ENCODE data around the gene CACNG5.

The CACNG5 gene, protein sequence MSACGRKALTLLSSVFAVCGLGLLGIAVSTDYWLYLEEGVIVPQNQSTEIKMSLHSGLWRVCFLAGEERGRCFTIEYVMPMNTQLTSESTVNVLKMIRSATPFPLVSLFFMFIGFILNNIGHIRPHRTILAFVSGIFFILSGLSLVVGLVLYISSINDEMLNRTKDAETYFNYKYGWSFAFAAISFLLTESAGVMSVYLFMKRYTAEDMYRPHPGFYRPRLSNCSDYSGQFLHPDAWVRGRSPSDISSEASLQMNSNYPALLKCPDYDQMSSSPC

GRCh38 chr17:66834919-66835454, at the start of gene CACNG5:
Gene CACNG5 (plus strand): TSS chr17:66835117. CDS start chr17:66877333, 42,216 bp downstream.
- no peak for DNase-seq (ENCODE audit: low read depth)

DNA sequence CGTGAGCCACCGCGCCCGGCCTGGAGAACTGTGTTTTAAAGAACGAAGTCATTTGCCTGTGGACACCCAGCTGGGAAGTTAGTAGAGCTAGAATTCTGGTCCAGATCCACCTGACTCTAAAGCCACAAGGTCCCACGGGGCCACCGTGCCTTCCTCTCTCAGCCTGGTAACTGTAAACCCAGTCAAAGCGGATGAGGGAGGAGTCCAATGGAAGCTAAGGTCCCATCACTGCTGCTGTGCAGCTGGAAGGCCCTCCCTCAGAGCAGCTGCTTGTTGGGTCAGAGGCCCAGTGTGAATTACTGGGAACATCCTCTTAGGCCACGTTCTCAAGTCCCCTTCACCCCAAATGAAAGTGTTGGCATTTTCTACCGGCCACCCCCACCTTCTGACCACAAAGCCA, 48.8 kb upstream of the CACNG5 start:
- DNase-seq (ENCODE audit: low read depth) = no peak

- no peak for DNase-seq (ENCODE audit: low read depth)
These were observed 47.0 kb upstream of the CACNG5 start for GRCh38 chr17:66787914-66788313.

DNA sequence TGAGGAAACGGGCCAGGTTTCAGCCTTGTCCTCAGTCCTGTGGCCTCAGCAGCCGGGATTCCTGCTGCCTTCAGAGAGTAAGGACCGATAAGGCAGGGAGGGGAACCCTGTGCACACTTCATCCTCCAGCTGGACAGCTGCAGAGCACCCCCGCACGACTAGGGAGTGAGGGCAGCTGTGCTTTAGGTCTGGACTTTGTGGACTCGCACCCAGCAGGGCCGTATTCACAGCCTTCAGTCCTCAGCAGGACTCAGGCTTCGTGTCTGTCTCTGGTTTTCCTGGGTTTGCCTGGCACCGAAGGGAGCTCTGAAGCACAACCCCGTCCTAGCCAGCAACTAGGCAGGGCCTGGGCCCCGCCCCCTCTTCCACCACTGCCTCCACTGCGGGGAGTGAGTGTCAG, 45.8 kb upstream of the CACNG5 start:
- DNase-seq (ENCODE audit: low read depth) = no peak

- DNase-seq (ENCODE audit: low read depth) = no peak
These were observed 44.9 kb upstream of the CACNG5 start for GRCh38 chr17:66789961-66790437.

GRCh38 chr17:66790501-66791061, 44.3 kb upstream of the CACNG5 start:
- peak; percentile 20 for DNase-seq (ENCODE audit: low read depth)

DNA sequence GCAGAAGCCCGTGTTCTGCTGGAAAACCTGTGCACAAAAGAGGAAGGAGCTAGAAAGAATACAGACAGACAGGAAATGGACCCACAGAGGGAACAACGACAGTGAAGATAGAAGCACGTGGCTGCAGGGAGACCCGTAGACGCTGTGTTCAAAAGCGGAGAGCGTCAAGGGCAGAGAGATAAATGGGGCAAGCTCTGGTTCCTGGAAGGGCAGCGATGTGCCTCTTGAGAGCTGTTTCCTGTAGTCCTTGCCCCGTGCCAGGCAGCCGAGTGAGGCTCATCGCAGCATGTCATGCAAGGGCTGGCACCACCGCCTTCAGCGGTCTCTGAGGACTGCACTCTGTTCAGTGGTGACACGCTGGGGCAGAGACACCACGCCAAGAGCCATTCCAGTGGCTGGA, 43.6 kb upstream of the CACNG5 start:
- DNase-seq (ENCODE audit: low read depth) = no peak

DNA sequence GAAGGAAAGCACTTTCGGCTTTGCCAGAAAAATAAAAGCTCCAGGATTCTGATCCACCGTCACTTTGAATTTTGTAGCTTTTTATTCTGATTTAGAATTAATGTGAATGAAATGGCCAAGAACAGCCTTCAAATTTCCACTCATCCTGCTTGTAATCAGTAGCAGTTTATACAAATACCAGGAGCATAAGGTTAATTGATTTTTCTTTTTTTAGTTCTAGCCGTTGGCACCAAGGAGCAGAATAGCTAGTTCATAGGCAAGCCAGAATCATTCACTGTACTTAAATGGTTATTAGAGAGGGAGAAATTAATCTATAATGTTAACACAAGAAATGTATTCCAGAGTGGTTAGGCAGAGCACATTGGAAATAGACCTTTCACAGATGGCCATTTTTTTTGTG, 41.1 kb upstream of the CACNG5 start:
- DNase-seq (ENCODE audit: low read depth) = no peak

DNA sequence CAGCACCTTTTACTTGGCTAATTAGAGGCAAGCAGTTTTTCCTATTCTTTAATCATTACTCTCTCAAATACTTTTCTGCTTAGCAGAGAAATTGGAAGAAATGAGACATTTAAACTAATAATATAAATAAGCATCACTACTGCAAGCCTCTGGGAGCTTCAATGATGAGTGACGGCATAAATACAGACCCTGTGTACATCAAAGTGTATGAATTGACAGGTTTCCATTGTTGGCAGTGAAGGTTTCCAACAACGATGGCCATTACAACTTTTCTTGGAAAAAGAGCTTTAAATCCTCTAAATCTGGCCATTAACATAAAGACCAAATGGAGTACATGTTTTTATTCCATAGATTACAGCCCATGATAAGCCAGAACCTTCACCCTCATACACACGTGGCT, 39.4 kb upstream of the CACNG5 start:
- no peak for DNase-seq (ENCODE audit: low read depth)

- no peak for DNase-seq (ENCODE audit: low read depth)
These were observed 34.9 kb upstream of the CACNG5 start for GRCh38 chr17:66799849-66800537.

DNA sequence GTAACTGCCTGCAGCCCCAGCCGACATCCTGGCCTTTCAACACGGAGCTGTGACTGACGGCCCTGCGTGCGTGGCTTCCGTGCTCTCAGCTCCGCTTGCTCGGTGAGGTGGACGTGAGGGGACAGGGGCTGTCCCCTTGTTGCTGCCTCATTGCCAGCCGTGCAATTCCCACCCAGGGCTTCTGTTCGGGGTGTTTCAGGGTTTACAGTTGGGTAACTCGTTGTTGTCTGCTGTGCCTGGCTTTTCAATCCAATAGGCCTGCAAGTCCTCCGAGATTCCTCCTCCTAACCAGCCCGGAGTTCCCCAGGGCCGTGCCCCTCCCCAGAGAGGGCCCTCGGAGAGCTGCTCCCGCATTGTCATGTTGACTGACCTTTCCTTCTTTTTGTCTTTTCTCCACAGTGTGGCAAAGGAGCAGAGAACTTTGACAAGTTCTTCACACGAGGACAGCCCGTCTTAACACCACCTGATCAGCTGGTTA, 31.4 kb upstream of the CACNG5 start:
- no peak for DNase-seq (ENCODE audit: low read depth)

DNA sequence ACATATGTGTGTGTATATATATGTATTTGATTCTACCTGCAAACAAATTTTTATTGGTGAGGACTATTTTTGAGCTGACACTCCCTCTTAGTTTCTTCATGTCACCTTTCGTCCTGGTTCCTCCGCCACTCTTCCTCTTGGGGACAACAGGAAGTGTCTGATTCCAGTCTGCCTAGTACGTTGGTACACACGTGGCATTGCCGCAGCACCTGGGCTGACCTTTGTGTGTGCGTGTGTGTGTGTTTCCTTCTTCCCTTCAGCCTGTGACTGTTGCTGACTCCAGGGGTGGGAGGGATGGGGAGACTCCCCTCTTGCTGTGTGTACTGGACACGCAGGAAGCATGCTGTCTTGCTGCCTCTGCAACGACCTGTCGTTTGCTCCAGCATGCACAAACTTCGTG, 29.4 kb upstream of the CACNG5 start:
- no peak for DNase-seq (ENCODE audit: low read depth)

DNA sequence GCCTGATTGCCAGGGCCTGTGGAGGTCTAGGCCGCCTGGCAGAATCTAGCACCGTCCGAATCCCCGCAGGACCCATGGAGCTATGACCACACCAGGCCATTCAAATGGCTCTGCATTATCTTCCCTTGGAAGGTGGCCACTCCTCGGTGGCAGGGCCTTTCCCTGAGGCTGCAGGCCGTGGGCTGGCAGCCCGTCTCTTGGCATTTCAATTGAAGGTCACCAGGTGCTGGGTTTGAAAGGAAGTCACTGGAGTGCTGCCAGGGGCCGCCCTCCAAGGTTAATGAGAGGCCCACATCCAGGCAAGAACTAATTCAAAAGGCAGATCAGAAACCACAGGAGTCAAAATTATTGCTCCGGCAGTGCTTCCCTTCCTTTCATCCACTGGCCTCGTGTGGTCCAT, 27.7 kb upstream of the CACNG5 start:
- DNase-seq (ENCODE audit: low read depth) = no peak

DNA sequence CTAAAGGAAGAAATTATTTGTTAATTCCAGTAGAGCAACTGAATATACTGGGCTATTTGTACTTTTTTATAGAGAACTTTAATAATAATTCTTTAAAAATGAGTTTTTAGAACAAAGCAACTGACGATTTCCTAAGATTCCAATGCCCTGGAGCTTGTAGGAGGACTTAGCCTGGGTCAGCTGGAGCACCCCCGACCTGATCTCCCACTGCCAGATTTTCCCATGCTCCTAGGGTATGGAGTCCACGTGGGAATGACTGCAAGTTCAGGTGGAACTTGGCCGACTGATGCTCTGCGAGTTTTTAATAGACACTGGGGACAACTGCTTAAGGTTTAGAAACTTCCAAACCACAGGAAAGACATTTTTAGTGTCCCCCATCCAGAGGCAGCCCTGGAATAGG, 25.5 kb upstream of the CACNG5 start:
- DNase-seq (ENCODE audit: low read depth) = no peak

GRCh38 chr17:66810951-66811682, 23.8 kb upstream of the CACNG5 start:
- no peak for DNase-seq (ENCODE audit: low read depth)

- no peak for DNase-seq (ENCODE audit: low read depth)
These were observed 23.2 kb upstream of the CACNG5 start for GRCh38 chr17:66811683-66812054.

DNA sequence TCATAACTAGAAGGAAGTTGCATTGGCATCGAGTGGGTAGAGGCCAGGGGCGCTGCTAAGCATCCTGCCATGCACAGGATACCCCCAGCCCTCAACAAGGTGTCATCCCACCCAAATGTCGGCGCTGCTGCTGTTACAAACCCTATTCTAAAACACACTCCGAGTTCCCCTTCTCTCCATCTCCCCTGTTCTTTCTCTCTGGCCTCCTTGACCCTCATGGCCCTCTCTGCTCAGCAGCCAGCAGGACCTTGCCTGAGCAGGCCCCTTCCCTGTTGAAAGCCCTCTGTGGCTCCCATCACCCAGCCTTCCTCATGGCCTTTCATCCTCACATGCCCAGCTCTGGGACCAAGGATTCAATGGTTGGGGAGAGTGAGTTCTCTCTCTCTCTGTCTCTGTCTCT, 22.3 kb upstream of the CACNG5 start:
- DNase-seq (ENCODE audit: low read depth) = no peak

DNA sequence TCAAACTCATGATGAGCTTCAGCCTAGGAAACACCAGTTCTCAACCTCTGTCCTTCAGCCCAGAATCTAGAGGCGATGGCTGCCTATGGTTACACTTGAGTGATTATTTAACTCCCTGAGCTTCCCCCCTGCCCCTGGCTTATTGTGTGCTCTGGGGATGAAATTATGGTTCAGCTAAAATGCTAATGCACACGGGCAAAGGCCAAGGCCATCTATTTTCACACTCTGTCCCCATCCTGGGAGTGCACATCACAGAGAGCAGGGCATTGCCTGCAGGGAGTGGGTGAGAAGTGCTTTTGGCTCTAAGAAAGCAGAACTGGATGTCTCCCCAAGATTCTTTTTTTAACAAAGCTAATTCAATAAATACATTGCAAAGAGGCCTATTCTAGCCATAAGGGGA, 21.6 kb upstream of the CACNG5 start:
- no peak for DNase-seq (ENCODE audit: low read depth)

- DNase-seq (ENCODE audit: low read depth) = no peak
These were observed 20.9 kb upstream of the CACNG5 start for GRCh38 chr17:66814026-66814425.

DNA sequence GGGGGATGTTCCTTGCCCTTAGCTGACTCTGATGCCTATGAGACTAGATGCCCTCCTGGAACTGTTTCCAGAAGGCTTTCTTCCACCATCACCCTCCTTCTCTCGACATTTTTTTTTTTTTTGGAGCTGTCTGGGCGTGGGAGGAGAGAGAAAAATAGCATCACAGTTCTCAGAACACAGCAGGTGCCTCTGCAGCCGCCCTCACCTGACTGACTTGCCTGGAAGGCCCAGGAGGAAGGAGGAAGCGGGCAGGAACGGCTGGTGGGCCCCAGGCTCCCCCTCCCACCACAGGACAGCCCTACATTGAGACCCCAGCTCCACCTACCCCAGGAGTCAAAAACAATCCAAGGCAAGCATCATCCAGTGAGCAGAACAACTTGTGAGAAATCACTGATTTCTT, 20.3 kb upstream of the CACNG5 start:
- no peak for DNase-seq (ENCODE audit: low read depth)

- DNase-seq (ENCODE audit: low read depth) = no peak
These were observed 17.2 kb upstream of the CACNG5 start for GRCh38 chr17:66817750-66818149.

GRCh38 chr17:66819466-66819865, 15.5 kb upstream of the CACNG5 start:
- DNase-seq (ENCODE audit: low read depth) = no peak
